ENCODE results near the gene CHADL. TPM values are rescaled to one million over a fixed set of nuclear protein-coding genes. Genes with fewer than 3 reads are reported as not detected.

CHADL gene
- total and polyA plus RNA-seq, 10 of the 15 experiments (the other 5 are each of a cell fraction or from before 2014, with no cell fraction given), result 0.24 TPM; not detected in 9

DNA sequence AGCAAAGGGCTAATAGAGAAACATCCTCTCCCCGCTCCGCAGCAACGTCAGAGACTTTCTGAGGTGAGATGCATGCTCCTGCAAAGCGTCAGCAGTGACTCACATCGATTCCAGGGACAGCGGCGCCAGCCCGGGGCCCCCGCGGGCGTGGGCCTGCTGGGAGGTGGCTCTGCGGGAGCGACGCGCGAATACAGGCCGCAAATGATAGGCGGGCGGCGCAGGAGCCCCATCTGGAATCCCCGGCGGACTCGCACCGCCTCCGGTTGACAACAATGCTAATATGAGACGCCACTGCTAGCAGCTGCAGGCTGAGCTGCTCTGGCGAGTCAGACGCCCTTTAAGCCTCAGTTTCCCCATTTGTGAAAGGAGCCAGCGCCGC lies 44.7 kb upstream of the CHADL start:
- POLR2A ChIA-PET, result interaction anchor here (0.5 to 2.0 kb wide), 3 partner anchors 17 to 261 kb away, joined by 5 to 19 read pairs (median 12); partner anchors contain the start of genes TEF and ZC3H7B
- H3K4me2 ChIP-seq (ENCODE audit: control insufficient read depth, insufficient read depth), result peak overlapping the region; percentile 90
- H3K27ac ChIP-seq (ENCODE audit: control insufficient read depth, insufficient read depth), result peak overlapping the region; percentile 81
- peaks cover 25% of the 10 kb centered on the region for H3K79me2 ChIP-seq (ENCODE audit: control insufficient read depth, insufficient read depth, low read length)
- intact Hi-C loops (cut with micrococcal nuclease; ENCODE audit: unreplicated experiment) (no loop called here), in situ Hi-C loops (cut with MboI) (no loop called here)
- DNase-seq (ENCODE audit: low read depth, low spot score), result no peak
- BruUV-seq (replicated peaks), result no TSS peak
- RAD21 ChIA-PET (ENCODE audit: unreplicated experiment), result interaction anchor here (1.6 to 2.1 kb wide), 3 partner anchors 16 to 363 kb away, joined by 4 to 12 read pairs (median 9); partner anchors contain the start of gene ZC3H7B
- H4K20me1 ChIP-seq (ENCODE audit: control insufficient read depth, insufficient read depth), result no peaks in the 10 kb centered on the region
- peak overlapping the region; percentile 72 for H2AFZ ChIP-seq (ENCODE audit: control insufficient read depth, low read depth, low read length)
- under 1% methylated on average over 30 of the region's 30 CpGs for WGBS (ENCODE audit: insufficient coverage, insufficient replicate concordance, low lambda C conversion rate, missing lambda C conversion rate)
- SMC1A ChIA-PET (ENCODE audit: uncharacterized antibody, unreplicated experiment), result interaction anchor here (1.0 to 1.5 kb wide), 2 partner anchors 10 to 16 kb away, joined by 3 to 4 read pairs; partner anchors contain the start of gene ZC3H7B
- peak overlapping the region; percentile 96 for H3K4me3 ChIP-seq
- no peaks in the 10 kb centered on the region for H3K9me3 ChIP-seq (replicated peaks; ENCODE audit: control insufficient read depth, insufficient read depth, low read length)
- CTCF ChIA-PET, result interaction anchor here (1.2 to 2.0 kb wide), 2 partner anchors 16 to 363 kb away, joined by 6 to 7 read pairs; partner anchors contain the start of gene ZC3H7B
- H3K27me3 ChIP-seq (replicated peaks in 1 of 2; ENCODE audit: control insufficient read depth in 2 of 2, insufficient read depth in 2 of 2, low read length in 1 of 2), result no peaks in the 10 kb centered on the region
- FAIRE-seq, result no peak
- ATAC-seq, result peak; percentile 59
- H3K36me3 ChIP-seq (ENCODE audit: control insufficient read depth in 2 of 2, insufficient read depth in 2 of 2, low read length in 1 of 2), result peaks cover 0 to 1% of the 10 kb centered on the region in 2 experiments
- peak overlapping the region; percentile 87 for H3K9ac ChIP-seq (ENCODE audit: control insufficient read depth, insufficient read depth, low read length)
- H3K4me1 ChIP-seq (ENCODE audit: control insufficient read depth, insufficient read depth, low read length), result peaks cover 7% of the 10 kb centered on the region
- TF ChIP-seq SUPT20H (IDR thresholded peaks at IDR 0.05; ENCODE audit: borderline replicate concordance, control insufficient read depth, low read depth, low read length) (no peak), IRF5 (IDR thresholded peaks at IDR 0.05; ENCODE audit: borderline replicate concordance) (no peak), HDAC6 (IDR thresholded peaks at IDR 0.05; ENCODE audit: unreplicated experiment) (no peak), TAF1 (IDR thresholded peaks at IDR 0.05; ENCODE audit: borderline replicate concordance, low read depth, low read length) (peak; percentile 22; the same call in 1 of the 2 replicates), PML (IDR thresholded peaks at IDR 0.05; ENCODE audit: low read length) (no peak), SRF (IDR thresholded peaks at IDR 0.05; ENCODE audit: low read depth in 2 of 2, low read length in 2 of 2) (no peak), RCOR1 (conservative IDR thresholded peaks at IDR 0.05; ENCODE audit: low read depth, low read length) (no peak), CREM (IDR thresholded peaks at IDR 0.05; ENCODE audit: low read depth) (peak; percentile 81), EGR1 (IDR thresholded peaks at IDR 0.05; ENCODE audit: borderline replicate concordance in 1 of 2, low read depth in 2 of 2, low read length in 2 of 2) (peak in 1 of 2 experiments; percentile 61; a peak in 1 of 3 replicates), CREB1 (IDR thresholded peaks at IDR 0.05; ENCODE audit: low read depth) (peak; percentile 91), IKZF2 (IDR thresholded peaks at IDR 0.05) (peak in 1 of 2 experiments; percentile 26; a peak in 1 of 4 replicates), EZH2 (IDR thresholded peaks at IDR 0.05; ENCODE audit: borderline replicate concordance, control insufficient read depth, low read depth, low read length) (no peak), SUZ12 (IDR thresholded peaks at IDR 0.05; ENCODE audit: unreplicated experiment) (no peak), PAX5 (IDR thresholded peaks at IDR 0.05; ENCODE audit: borderline replicate concordance, low read depth, low read length) (0 out of 2 replicates have a peak, but pooled peaks have one; percentile 9)
- TF ChIP-seq, protein P1, sequence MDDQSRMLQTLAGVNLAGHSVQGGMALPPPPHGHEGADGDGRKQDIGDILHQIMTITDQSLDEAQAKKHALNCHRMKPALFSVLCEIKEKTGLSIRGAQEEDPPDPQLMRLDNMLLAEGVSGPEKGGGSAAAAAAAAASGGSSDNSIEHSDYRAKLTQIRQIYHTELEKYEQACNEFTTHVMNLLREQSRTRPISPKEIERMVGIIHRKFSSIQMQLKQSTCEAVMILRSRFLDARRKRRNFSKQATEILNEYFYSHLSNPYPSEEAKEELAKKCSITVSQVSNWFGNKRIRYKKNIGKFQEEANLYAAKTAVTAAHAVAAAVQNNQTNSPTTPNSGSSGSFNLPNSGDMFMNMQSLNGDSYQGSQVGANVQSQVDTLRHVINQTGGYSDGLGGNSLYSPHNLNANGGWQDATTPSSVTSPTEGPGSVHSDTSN (IDR thresholded peaks at IDR 0.05; ENCODE audit: insufficient replicate concordance, low read depth, low read length), result peak; percentile 39
- TF ChIP-seq, protein P2, sequence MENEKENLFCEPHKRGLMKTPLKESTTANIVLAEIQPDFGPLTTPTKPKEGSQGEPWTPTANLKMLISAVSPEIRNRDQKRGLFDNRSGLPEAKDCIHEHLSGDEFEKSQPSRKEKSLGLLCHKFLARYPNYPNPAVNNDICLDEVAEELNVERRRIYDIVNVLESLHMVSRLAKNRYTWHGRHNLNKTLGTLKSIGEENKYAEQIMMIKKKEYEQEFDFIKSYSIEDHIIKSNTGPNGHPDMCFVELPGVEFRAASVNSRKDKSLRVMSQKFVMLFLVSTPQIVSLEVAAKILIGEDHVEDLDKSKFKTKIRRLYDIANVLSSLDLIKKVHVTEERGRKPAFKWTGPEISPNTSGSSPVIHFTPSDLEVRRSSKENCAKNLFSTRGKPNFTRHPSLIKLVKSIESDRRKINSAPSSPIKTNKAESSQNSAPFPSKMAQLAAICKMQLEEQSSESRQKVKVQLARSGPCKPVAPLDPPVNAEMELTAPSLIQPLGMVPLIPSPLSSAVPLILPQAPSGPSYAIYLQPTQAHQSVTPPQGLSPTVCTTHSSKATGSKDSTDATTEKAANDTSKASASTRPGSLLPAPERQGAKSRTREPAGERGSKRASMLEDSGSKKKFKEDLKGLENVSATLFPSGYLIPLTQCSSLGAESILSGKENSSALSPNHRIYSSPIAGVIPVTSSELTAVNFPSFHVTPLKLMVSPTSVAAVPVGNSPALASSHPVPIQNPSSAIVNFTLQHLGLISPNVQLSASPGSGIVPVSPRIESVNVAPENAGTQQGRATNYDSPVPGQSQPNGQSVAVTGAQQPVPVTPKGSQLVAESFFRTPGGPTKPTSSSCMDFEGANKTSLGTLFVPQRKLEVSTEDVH (IDR thresholded peaks at IDR 0.05; ENCODE audit: low read depth, partially characterized antibody), result no peak
- TF ChIP-seq, protein P3, sequence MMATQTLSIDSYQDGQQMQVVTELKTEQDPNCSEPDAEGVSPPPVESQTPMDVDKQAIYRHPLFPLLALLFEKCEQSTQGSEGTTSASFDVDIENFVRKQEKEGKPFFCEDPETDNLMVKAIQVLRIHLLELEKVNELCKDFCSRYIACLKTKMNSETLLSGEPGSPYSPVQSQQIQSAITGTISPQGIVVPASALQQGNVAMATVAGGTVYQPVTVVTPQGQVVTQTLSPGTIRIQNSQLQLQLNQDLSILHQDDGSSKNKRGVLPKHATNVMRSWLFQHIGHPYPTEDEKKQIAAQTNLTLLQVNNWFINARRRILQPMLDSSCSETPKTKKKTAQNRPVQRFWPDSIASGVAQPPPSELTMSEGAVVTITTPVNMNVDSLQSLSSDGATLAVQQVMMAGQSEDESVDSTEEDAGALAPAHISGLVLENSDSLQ (IDR thresholded peaks at IDR 0.05), result peak; percentile 83
